ENCODE results near the gene ARHGAP26.

GRCh38 chr5:142994218-142994617 lies 224.0 kb downstream of the ARHGAP26 start:
- TF ChIP-seq, protein P1, sequence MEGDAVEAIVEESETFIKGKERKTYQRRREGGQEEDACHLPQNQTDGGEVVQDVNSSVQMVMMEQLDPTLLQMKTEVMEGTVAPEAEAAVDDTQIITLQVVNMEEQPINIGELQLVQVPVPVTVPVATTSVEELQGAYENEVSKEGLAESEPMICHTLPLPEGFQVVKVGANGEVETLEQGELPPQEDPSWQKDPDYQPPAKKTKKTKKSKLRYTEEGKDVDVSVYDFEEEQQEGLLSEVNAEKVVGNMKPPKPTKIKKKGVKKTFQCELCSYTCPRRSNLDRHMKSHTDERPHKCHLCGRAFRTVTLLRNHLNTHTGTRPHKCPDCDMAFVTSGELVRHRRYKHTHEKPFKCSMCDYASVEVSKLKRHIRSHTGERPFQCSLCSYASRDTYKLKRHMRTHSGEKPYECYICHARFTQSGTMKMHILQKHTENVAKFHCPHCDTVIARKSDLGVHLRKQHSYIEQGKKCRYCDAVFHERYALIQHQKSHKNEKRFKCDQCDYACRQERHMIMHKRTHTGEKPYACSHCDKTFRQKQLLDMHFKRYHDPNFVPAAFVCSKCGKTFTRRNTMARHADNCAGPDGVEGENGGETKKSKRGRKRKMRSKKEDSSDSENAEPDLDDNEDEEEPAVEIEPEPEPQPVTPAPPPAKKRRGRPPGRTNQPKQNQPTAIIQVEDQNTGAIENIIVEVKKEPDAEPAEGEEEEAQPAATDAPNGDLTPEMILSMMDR (IDR thresholded peaks at IDR 0.05) = no peak
- TF ChIP-seq POLR2A (IDR thresholded peaks at IDR 0.05) = no peak
